DOHH2 (cell line): ENCODE measurements around the gene USP6NL.

Source experiments
- H3F3A ChIP-seq: fragments of 200-600 bp; sonication (generic), shearing (Covaris generic); 2 replicates; pipeline ENCODE4 v1.6.0; 2016; ENCODE audit warnings: antibody characterized with exemption, mild to moderate bottlenecking; ENCODE audit not compliant: control insufficient read depth, insufficient read depth
- H3K27ac ChIP-seq: fragments of 200-600 bp; sonication (generic); 2 replicates; pipeline ENCODE4 v1.5.1; 2014; ENCODE audit warnings: low read depth, mild to moderate bottlenecking, low read length, moderate library complexity
- H3K27me3 ChIP-seq: fragments of 200-600 bp; sonication (generic); 2 replicates; pipeline ENCODE4 v1.6.1; 2014; ENCODE audit warnings: mild to moderate bottlenecking, low read length, mixed read lengths; ENCODE audit not compliant: control insufficient read depth
- H3K36me3 ChIP-seq: fragments of 200-600 bp; sonication (generic); 2 replicates; pipeline ENCODE4 v1.6.1; 2014; ENCODE audit warnings: mild to moderate bottlenecking, low read length, moderate library complexity, mixed read lengths; ENCODE audit not compliant: control insufficient read depth
- H3K4me1 ChIP-seq: fragments of 200-600 bp; sonication (generic); 2 replicates; pipeline ENCODE4 v1.6.1; 2014; ENCODE audit warnings: mild to moderate bottlenecking, low read length, mixed read lengths; ENCODE audit not compliant: control insufficient read depth
- H3K4me2 ChIP-seq: fragments of 200-600 bp; sonication (generic); 2 replicates; pipeline ENCODE4 v1.6.0; 2014; ENCODE audit warnings: mild to moderate bottlenecking, low read length, moderate library complexity
- H3K4me3 ChIP-seq: fragments of 200-600 bp; sonication (generic); 2 replicates; pipeline ENCODE4 v1.5.1; 2014; ENCODE audit warnings: mild to moderate bottlenecking, low read length, mixed read lengths
- H3K79me2 ChIP-seq: fragments of 200-600 bp; sonication (generic); 2 replicates; pipeline ENCODE4 v1.6.1; 2014; ENCODE audit warnings: mild to moderate bottlenecking, low read length, mixed read lengths; ENCODE audit not compliant: control insufficient read depth
- H3K9me2 ChIP-seq: fragments of 200-600 bp; sonication (generic); replicated peaks from 2 replicates; pipeline ENCODE4 v1.6.1; 2014; ENCODE audit warnings: mild to moderate bottlenecking, low read length, mixed read lengths; ENCODE audit not compliant: control insufficient read depth
- H3K9me3 ChIP-seq: fragments of 200-600 bp; sonication (generic); 2 replicates; pipeline ENCODE4 v1.6.1; 2014; ENCODE audit warnings: antibody characterized with exemption, low read length, mixed read lengths; ENCODE audit not compliant: control insufficient read depth, insufficient read depth
- H4K20me1 ChIP-seq: fragments of 200-600 bp; sonication (generic); 2 replicates; pipeline ENCODE4 v1.6.0; 2014; ENCODE audit warnings: low read depth, mild to moderate bottlenecking, antibody characterized with exemption, low read length, moderate library complexity; ENCODE audit not compliant: control insufficient read depth, insufficient read depth
- CTCF ChIP-seq: fragments of 200-600 bp; sonication (generic); IDR thresholded peaks from one replicate; pipeline ENCODE4 v1.5.1; 2014; ENCODE audit warnings: antibody characterized with exemption, mild to moderate bottlenecking, low read depth, low read length; ENCODE audit not compliant: poor library complexity, severe bottlenecking
- EZH2phosphoT487 ChIP-seq: fragments of 200-600 bp; sonication (generic); IDR thresholded peaks from 2 replicates; pipeline ENCODE4 v1.6.1; 2017; ENCODE audit warnings: borderline replicate concordance, mild to moderate bottlenecking, antibody characterized with exemption, low read length, moderate library complexity, mixed read lengths

USP6NL gene

GRCh38 chr10:11472158-11472753 is 139.2 kb downstream of the USP6NL start:
- Histone ChIP-seq H3F3A (peaks cover 26% of the 10 kb centered on the region), H4K20me1 (peaks cover 4% of the 10 kb centered on the region; the same call in 1 of the 2 replicates), H3K9me3 (no peaks in the 10 kb centered on the region), H3K9me2 (no peaks in the 10 kb centered on the region), H3K79me2 (peaks cover 29% of the 10 kb centered on the region), H3K4me1 (peaks cover 27% of the 10 kb centered on the region), H3K36me3 (peaks cover 45% of the 10 kb centered on the region), H3K27ac (no peak overlapping the region), H3K4me3 (no peak overlapping the region), H3K4me2 (no peak overlapping the region), H3K27me3 (no peaks in the 10 kb centered on the region)
- TF ChIP-seq EZH2phosphoT487 (no peak), CTCF (peak; percentile 80)

GRCh38 chr10:11469575-11470391 is 141.7 kb downstream of the USP6NL start:
- Histone ChIP-seq H3K27me3 (no peaks in the 10 kb centered on the region), H3K36me3 (peaks cover 65% of the 10 kb centered on the region), H3K4me2 (no peak overlapping the region), H3K9me3 (no peaks in the 10 kb centered on the region), H3K27ac (no peak overlapping the region), H3K9me2 (no peaks in the 10 kb centered on the region), H3K4me1 (peaks cover 35% of the 10 kb centered on the region), H3K4me3 (no peak overlapping the region), H4K20me1 (peaks cover 4% of the 10 kb centered on the region; the same call in 1 of the 2 replicates), H3F3A (peaks cover 24% of the 10 kb centered on the region), H3K79me2 (peaks cover 38% of the 10 kb centered on the region)
- TF ChIP-seq CTCF (no peak), EZH2phosphoT487 (no peak)

GRCh38 chr10:11468126-11468742 is 143.2 kb downstream of the USP6NL start:
- TF ChIP-seq CTCF = no peak
- no peak for TF ChIP-seq EZH2phosphoT487
- Histone ChIP-seq H3K27me3 (no peaks in the 10 kb centered on the region), H3K4me1 (peaks cover 35% of the 10 kb centered on the region), H3K4me2 (peak overlapping the region; percentile 38), H3K9me2 (no peaks in the 10 kb centered on the region), H3F3A (peaks cover 10% of the 10 kb centered on the region), H3K4me3 (no peak overlapping the region), H4K20me1 (peaks cover 4% of the 10 kb centered on the region; the same call in 1 of the 2 replicates), H3K79me2 (peaks cover 38% of the 10 kb centered on the region), H3K9me3 (no peaks in the 10 kb centered on the region), H3K27ac (no peak overlapping the region), H3K36me3 (peaks cover 73% of the 10 kb centered on the region)
